HEK293T (cell line): ENCODE data around the gene RPUSD1.
"Not testable (repeated sequence)": the region's sequence is repeated elsewhere in the genome, so short reads cannot be mapped to it uniquely, and the experiment has no call there.

ENCODE experiments used
- BHLHE40 ChIP-seq: fragments of 450-650 bp; IDR thresholded peaks from 2 replicates; pipeline ENCODE4 v1.6.1; 2016; ENCODE audit warnings: mild to moderate bottlenecking, moderate library complexity, borderline replicate concordance
- FOXK2 ChIP-seq: fragments of 450-650 bp; IDR thresholded peaks from 2 replicates; pipeline ENCODE4 v1.6.1; 2016; ENCODE audit warnings: mild to moderate bottlenecking
- NFRKB ChIP-seq: fragments of 450-650 bp; IDR thresholded peaks from 2 replicates; pipeline ENCODE4 v1.6.1; 2016; ENCODE audit warnings: mild to moderate bottlenecking, moderate library complexity
- PKNOX1 ChIP-seq: fragments of 450-650 bp; IDR thresholded peaks from 2 replicates; pipeline ENCODE4 v1.6.1; 2016
- SP1 ChIP-seq: fragments of 450-650 bp; IDR thresholded peaks from 2 replicates; pipeline ENCODE4 v1.6.1; 2017
- SUZ12 ChIP-seq: fragments of 450-650 bp; IDR thresholded peaks from 2 replicates; pipeline ENCODE4 v1.6.1; 2016; ENCODE audit warnings: mild to moderate bottlenecking
- ZNF384 ChIP-seq: fragments of 450-650 bp; IDR thresholded peaks from 2 replicates; pipeline ENCODE4 v1.6.1; 2016

- not testable (repeated sequence) for TF ChIP-seq SP1, PKNOX1, SUZ12, ZNF384, FOXK2, NFRKB, BHLHE40
Measured at GRCh38 chr16:742894-743293, 45.3 kb downstream of the RPUSD1 start.
